Esophagus squamous epithelium (tissue), 4 donors: ENCODE measurements around the gene SMPDL3A.

Source experiments
- CTCF ChIP-seq, 6 experiments: fragments of 450-650 bp in 4 of 6; fragments of 200-600 bp in 2 of 6; sonication (generic) in 2 of 6; IDR thresholded peaks; one replicate each; pipeline ENCODE4 v1.5.1; 2016 to 2019; ENCODE audit warnings: antibody characterized with exemption in 6 of 6, mild to moderate bottlenecking in 4 of 6, moderate library complexity in 4 of 6
- POLR2A ChIP-seq, 4 donors: fragments of 450-650 bp; IDR thresholded peaks; one replicate each; pipeline ENCODE4 v1.6.1; 2017; ENCODE audit warnings: antibody characterized with exemption in 4 of 4, mild to moderate bottlenecking in 4 of 4, moderate library complexity in 3 of 4

- no peak for TF ChIP-seq POLR2A (IDR thresholded peaks at IDR 0.05)
- TF ChIP-seq CTCF (IDR thresholded peaks at IDR 0.05) = no peak
Observed at GRCh38 chr6:122753000-122753687, 35.9 kb upstream of the SMPDL3A start.
